Amniotic epithelial cell (primary cell): ENCODE data around the gene CLSTN2.

Experiments used
- DNase-seq: peaks from one replicate; pipeline ENCODE4 v3.0.0-alpha.2; 2010; ENCODE audit warnings: low read depth

Gene CLSTN2

GRCh38 chr3:140007911-140008869 is 73.2 kb downstream of the CLSTN2 start:
- DNase-seq: no peak

- DNase-seq: no peak
These were observed 75.4 kb downstream of the CLSTN2 start for GRCh38 chr3:140010391-140010790.

- DNase-seq: no peak
These were observed 76.1 kb downstream of the CLSTN2 start for GRCh38 chr3:140011086-140011485.

- no peak for DNase-seq
These were observed 76.8 kb downstream of the CLSTN2 start for GRCh38 chr3:140011611-140012277.

- no peak for DNase-seq
These were observed 78.2 kb downstream of the CLSTN2 start for GRCh38 chr3:140013220-140013619.

- DNase-seq: no peak
These were observed 80.0 kb downstream of the CLSTN2 start for GRCh38 chr3:140014831-140015495.

GRCh38 chr3:140015741-140016140 is 80.8 kb downstream of the CLSTN2 start:
- no peak for DNase-seq

- DNase-seq: no peak
These were observed 83.6 kb downstream of the CLSTN2 start for GRCh38 chr3:140018556-140018955.

- no peak for DNase-seq
These were observed 85.0 kb downstream of the CLSTN2 start for GRCh38 chr3:140019946-140020345.

- no peak for DNase-seq
These were observed 85.6 kb downstream of the CLSTN2 start for GRCh38 chr3:140020541-140020940.

GRCh38 chr3:140021269-140021668 is 86.3 kb downstream of the CLSTN2 start:
- no peak for DNase-seq

- no peak for DNase-seq
These were observed 87.2 kb downstream of the CLSTN2 start for GRCh38 chr3:140022066-140022770.

GRCh38 chr3:140023616-140024530 is 88.9 kb downstream of the CLSTN2 start:
- DNase-seq: no peak

GRCh38 chr3:140031170-140031569 is 96.2 kb downstream of the CLSTN2 start:
- no peak for DNase-seq

- no peak for DNase-seq
These were observed 99.1 kb downstream of the CLSTN2 start for GRCh38 chr3:140034058-140034457.

GRCh38 chr3:140035871-140036270 is 100.9 kb downstream of the CLSTN2 start:
- no peak for DNase-seq

- DNase-seq: no peak
These were observed 115.4 kb downstream of the CLSTN2 start for GRCh38 chr3:140050396-140050795.

GRCh38 chr3:140051019-140051957 is 116.3 kb downstream of the CLSTN2 start:
- DNase-seq: no peak

- no peak for DNase-seq
These were observed 118.1 kb downstream of the CLSTN2 start for GRCh38 chr3:140052771-140053702.
